Activated T-cell treated with anti-CD3 and anti-CD28 coated beads for 4 hours (primary cell): ENCODE data around the gene CYLD.

Experiments used
- DNase-seq: peaks from one replicate; pipeline ENCODE4 v3.0.0-alpha.2; 2020

Gene CYLD

DNA sequence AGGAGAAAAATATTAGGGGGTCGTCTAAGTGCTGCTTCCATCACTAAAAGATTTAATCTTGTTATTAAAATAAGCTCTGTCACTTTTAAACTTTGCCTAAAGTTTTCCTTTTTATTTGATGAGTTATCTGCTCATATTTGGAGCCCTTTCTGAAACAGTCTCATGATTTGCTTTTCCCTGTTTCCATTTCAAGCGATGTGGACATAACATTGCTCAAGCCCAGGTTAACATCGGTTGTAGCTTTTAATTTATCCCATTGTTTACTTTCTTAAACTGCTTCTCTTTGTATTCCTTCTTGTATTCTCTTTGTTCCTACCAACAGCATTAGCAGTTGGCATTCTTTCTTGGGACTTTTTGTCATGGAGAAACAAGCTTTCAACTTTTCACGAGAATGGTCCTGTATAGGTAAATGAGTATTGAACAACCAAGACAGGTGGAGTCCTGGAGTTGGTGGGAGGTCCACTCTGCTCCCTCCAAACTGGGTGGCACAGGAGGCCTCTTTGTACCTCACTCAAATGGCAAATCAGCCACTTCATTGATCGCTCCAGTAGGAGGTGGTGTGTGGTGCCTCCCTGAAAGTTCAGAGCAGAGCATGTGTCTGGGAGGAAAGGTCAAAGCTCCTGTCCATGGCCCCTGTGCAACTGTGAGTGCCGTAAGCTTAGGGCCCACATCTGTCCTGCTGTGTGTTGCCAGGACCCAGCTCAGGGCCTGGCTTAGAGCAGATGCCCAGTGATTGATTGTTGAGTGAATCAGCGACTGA, 107.0 kb downstream of the CYLD start:
- DNase-seq, result no peak
